ENCODE results near the gene ZP1.
A peak's percentile ranks its signal among the peaks of the same experiment; 100 is the strongest.

Gene ZP1

DNA sequence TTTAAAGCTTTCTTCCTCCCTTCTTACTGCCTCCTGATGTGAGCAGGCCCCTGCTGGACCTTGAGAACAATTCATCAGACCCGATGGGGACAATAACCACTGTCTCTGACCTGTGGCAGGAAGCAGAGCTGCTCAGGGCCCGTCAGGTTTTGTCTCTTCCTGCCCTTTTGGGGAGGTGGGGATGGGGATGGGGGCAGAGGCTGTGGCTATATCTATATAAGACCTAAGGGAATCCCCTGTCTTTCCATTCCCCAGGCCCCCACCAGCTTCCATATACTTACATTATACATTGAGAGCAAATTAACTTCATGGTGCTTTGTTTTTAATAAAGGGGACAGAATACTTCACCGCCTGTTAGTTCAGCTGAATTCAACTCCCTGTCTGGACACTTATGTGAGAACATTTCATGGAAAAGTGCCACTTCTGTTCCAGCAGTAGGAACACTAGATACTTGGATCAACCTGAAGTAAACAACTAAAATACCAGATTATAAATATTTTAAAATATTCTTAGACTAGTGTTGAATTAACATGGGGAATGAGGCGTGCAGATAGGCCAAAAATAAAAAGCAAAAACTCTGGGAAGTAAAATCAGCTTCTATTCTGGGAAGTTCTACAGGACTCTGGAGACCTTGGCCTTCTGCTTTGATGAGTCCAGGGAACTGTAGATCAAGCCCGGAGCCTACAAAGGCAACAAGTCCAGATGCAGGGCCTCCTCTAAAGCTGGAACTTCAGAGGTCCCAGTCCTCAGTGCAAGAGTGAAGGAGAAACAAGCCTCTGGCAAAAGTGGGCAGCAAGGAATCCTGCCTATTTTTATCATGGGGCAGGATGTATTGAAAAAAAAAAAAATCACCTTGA lies 11.1 kb downstream of the ZP1 start:
- no peak overlapping the region for H3K27ac ChIP-seq
- TF ChIP-seq, protein P1, sequence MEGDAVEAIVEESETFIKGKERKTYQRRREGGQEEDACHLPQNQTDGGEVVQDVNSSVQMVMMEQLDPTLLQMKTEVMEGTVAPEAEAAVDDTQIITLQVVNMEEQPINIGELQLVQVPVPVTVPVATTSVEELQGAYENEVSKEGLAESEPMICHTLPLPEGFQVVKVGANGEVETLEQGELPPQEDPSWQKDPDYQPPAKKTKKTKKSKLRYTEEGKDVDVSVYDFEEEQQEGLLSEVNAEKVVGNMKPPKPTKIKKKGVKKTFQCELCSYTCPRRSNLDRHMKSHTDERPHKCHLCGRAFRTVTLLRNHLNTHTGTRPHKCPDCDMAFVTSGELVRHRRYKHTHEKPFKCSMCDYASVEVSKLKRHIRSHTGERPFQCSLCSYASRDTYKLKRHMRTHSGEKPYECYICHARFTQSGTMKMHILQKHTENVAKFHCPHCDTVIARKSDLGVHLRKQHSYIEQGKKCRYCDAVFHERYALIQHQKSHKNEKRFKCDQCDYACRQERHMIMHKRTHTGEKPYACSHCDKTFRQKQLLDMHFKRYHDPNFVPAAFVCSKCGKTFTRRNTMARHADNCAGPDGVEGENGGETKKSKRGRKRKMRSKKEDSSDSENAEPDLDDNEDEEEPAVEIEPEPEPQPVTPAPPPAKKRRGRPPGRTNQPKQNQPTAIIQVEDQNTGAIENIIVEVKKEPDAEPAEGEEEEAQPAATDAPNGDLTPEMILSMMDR (conservative IDR thresholded peaks at IDR 0.05) = no peak

DNA sequence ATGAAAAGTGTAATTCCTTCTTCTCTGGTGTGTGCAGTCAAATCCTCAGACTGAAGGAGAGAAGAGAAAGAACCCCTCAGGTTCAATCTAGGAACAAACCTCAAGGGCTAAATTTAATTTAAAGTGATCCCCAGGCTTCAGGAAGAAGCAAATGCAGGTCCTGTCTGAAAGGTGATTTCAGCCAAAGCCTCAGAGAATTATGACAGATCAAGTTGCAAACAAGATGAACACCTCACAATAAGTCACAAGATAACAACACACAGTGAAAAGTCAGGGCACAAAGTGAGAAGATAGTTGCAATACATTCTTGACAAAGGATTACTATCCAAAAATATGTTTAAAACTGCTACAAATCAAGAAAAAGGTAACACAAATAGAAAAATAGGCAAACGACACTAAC lies 11.8 kb downstream of the ZP1 start:
- TF ChIP-seq, protein P1 (conservative IDR thresholded peaks at IDR 0.05) = no peak
- H3K27ac ChIP-seq = no peak overlapping the region

DNA sequence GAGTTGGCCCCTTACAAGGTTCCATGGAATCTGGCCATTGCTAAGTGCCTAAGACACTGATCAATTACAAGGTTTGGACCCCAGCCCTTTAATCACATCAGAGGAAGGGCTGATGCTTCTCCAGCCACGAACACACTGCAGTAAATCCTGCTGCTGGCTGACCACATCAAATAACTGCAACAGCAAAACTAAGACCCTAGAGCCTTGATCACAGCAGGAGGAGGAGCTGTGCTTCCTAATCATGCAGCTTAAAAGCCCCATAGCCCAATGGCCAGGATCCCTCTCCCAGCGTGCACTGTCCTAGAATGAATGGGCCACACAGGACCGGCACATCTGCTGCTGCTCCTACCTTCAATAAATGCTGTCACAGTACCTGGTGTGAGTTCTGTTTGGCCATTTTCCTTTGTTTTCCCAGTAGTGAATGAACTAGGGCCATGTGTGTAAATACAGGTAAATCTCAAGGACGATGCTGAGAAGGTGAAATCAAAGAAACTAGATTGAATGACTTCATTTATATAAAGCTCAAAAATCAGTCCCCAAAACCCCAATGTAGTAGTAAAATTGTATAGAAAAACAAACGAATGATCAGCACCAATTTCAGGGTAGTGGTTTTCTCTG lies 12.7 kb downstream of the ZP1 start:
- peak overlapping the region; percentile 71 for H3K27ac ChIP-seq
- TF ChIP-seq, protein P1 (conservative IDR thresholded peaks at IDR 0.05) = no peak

DNA sequence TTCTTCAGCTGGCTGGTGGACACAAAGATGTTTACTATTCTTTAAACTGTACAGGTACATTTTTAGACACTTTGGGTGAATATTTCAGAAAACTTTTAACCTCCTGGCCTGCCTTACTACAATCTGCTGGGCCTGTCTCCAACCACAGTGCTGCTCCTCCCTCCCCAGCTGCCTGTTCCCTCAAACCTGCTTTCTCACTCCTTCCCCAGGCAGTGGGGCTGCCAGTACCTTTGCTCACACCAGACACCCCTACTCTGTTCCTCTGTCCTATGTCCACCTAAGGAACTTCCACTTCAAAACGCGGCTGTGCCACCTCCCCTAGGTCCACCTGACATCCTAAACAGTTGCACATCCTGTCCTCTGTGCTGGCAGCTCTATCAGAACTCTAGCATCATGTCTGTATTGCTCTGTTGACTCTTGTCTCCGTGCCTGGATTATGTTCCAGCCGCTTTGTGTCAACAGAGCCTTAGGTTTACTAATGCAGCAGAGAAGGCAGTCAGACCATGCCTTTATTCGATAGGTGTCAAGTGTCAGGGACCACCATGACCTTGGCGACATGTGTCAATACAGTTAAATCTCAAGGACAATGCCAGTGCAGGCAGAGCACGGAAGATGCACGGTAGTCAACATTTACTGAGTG lies 13.4 kb downstream of the ZP1 start:
- peak overlapping the region; percentile 71 for H3K27ac ChIP-seq
- TF ChIP-seq, protein P1 (conservative IDR thresholded peaks at IDR 0.05) = no peak

DNA sequence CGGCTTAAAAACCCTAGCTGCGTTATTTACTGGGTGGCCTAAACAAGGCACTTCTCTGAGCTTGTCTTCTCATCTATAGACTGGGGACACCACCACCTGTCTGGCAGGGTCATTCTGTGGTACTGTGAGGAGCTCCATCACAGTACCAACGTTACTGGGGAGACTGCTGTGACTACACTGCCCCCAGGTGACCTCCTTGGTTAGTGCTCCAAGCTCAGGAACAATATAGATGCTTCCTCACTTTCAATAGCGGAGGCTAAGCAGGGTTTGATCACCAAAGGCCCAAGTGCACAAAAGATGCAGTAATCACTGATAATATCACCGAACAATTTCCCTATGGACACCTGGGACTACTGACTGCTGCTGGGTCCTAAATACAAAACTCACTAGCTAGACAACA lies 20.2 kb downstream of the ZP1 start:
- TF ChIP-seq, protein P1 (conservative IDR thresholded peaks at IDR 0.05) = peak; percentile 73
- H3K27ac ChIP-seq = 0 out of 2 replicates have a peak overlapping the region, but pooled peaks have one; percentile 9

DNA sequence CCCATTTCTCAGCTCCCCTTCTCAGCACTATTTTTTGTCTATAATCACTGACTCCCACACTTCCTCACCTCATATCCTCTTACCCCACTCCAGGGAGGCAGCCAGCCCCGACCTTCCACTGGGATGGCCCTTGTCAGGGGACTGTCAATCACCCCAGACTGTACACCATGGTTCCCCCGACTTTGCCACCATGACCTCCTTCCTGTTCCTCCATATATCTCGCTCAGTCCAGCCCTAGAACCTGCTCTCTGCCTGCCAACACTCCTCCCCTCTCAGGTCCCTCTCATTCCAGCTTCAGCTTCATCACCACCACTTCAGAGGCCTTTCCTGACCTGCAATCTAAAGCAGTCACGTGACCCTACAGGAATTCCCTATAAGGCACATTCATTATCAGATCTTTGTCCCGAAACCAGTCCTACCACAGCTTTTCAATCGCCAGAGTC lies 22.5 kb downstream of the ZP1 start:
- peak overlapping the region; percentile 58 for H3K27ac ChIP-seq
- TF ChIP-seq, protein P1 (conservative IDR thresholded peaks at IDR 0.05) = no peak

DNA sequence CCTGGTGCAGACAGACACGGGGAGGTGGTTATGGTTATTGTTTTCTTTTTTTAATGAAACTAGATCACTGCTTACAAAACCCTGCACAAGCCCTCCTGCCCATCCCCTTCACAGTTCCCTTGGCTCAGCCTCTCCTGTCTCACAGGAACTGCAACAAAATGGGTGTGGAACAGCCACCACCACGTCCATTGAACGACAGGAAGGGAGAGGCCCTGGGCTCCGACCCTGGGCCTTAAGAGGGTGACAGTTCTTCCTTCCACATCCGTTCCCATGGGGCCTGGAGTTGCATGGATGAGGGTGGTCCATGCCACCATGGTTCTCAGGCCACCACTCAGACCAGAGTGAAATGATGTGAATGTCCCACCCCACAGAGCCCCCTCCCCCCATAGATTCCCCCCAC lies 23.4 kb downstream of the ZP1 start:
- H3K27ac ChIP-seq = peak overlapping the region; percentile 58
- TF ChIP-seq, protein P1 (conservative IDR thresholded peaks at IDR 0.05) = no peak
